AG10803 (cell line): Measurements from ENCODE around the gene TCERG1L.

ENCODE experiments used
- DNase-seq: peaks from one replicate; pipeline ENCODE4 v3.0.0; 2010; ENCODE audit warnings: low read depth
- H3K4me3 ChIP-seq: 2 replicates; pipeline ENCODE4 v1.5.1; 2011; ENCODE audit warnings: mild to moderate bottlenecking, low read length, control low read depth
- TF ChIP-seq, protein P1 (sequence below): conservative IDR thresholded peaks from 2 replicates; pipeline ENCODE4 v1.5.1; 2011; ENCODE audit warnings: mild to moderate bottlenecking, low read length, control low read depth, inconsistent platforms

The TCERG1L gene

DNA sequence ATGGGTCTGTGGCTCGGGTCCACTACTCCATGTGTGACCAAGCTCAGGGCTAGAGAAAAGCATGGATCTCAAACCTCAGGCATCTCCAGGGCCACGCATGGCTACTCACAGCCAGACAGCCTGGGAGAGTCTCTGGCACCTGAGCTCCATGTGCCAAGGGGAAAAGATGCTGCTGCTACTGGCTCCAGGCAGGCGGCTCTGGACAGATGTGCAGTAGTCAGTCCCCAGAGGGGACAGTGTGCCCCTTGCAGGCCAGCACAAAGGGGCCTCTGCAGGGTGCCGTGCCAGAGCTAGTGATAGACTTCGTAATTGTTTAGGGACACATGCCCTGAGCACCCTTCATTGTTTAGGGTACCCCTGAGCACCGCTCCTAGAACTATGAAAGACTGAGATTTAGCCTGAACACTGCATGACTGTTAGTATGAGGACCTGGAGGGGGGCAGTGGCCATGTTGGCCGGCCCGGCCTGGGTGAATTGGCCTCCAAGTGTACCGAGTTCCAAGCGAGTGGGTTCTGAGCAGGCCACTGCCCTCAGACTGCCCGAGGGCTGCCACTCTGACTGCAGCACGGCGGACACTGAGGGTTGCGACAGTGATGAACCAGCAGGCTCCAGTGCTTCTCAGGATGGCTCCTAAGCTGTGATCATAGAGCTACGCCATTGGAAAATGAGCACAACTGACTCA is 80.7 kb downstream of the TCERG1L start:
- DNase-seq = no peak
- no peak overlapping the region for H3K4me3 ChIP-seq
- TF ChIP-seq, protein P1, sequence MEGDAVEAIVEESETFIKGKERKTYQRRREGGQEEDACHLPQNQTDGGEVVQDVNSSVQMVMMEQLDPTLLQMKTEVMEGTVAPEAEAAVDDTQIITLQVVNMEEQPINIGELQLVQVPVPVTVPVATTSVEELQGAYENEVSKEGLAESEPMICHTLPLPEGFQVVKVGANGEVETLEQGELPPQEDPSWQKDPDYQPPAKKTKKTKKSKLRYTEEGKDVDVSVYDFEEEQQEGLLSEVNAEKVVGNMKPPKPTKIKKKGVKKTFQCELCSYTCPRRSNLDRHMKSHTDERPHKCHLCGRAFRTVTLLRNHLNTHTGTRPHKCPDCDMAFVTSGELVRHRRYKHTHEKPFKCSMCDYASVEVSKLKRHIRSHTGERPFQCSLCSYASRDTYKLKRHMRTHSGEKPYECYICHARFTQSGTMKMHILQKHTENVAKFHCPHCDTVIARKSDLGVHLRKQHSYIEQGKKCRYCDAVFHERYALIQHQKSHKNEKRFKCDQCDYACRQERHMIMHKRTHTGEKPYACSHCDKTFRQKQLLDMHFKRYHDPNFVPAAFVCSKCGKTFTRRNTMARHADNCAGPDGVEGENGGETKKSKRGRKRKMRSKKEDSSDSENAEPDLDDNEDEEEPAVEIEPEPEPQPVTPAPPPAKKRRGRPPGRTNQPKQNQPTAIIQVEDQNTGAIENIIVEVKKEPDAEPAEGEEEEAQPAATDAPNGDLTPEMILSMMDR = no peak

DNA sequence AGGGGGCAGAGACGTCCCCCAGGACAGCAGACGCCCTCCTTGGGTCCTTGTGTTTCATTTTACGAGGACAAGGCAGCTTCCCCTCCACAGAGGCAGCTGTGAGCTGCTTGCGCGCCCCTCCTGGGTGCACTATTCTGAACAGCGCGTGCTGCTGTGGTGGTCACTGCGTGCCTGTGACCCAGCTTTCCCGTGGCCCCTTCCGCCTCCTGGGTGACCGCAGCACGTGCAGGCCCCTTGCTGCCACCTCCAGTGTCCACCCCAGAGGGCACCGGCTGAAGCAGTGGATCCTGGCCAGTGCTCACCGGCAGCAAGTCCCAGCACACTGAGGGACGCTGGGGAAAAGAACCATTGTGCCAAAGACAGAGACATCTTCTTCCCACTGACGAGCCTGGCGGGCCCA is 81.4 kb downstream of the TCERG1L start:
- H3K4me3 ChIP-seq = no peak overlapping the region
- TF ChIP-seq, protein P1 = no peak
- no peak for DNase-seq

DNA sequence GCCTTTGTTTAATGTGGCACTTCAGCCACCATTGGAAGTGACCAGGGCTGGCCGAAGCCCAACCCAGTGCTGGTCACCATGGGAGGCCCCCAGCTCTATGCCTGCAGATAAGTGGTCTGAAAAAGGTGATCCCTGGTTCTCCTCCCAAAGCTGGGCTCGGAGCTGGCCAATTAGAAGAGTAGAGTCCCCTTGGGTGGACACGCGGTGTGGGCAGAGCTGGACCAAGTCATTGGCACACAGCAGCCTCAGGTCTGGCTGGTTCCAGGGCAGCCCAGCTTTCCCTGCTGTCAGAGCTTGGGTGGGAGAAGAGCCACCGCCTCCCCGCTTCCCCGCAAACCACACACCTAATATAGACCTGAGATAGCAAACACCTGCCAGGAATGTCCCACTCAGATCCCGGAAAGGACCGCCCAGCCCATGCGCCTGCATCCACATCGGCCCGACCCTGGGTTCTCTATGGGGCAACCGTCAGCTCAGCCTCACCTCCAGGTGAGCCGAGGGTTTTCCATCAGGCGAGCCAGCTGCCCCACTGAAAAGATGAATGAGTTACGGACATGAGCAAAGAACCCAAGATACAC is 84.3 kb downstream of the TCERG1L start:
- TF ChIP-seq, protein P1 = no peak
- no peak overlapping the region for H3K4me3 ChIP-seq
- DNase-seq = no peak

DNA sequence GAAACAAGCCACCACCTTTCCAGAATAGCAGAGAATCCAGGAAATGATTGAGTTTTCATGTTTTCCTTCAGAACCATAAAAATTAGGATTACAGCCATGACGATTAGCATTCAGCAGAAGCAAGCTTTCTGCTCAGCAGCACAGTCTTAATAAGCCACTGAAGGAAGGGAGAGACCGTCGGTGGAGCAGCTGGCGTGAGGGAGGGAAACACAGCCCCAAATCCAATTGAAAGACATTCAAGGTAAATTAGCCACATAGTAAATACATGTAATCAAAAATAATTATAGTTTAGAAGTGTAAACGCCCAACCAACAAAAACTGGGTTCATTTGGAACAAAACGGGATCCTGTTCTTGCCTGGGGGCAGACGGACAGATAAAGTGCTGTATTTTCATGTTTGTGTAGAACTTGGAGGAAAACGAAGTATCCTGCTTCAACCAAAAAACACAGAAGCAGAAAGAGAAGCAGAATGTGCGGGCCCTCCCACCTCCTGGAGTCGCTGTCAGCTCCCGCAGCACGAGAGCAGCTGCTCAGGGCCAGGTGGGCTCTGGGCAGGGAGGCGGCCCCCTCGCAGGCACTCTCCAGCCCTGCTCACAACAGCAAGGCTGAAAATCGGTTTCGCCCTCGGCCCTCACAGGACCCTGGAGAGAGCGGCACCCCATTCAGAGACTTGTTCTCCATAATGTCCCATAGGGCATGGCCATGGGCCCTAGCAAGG is 84.9 kb downstream of the TCERG1L start:
- H3K4me3 ChIP-seq = no peak overlapping the region
- no peak for DNase-seq
- TF ChIP-seq, protein P1 = no peak

DNA sequence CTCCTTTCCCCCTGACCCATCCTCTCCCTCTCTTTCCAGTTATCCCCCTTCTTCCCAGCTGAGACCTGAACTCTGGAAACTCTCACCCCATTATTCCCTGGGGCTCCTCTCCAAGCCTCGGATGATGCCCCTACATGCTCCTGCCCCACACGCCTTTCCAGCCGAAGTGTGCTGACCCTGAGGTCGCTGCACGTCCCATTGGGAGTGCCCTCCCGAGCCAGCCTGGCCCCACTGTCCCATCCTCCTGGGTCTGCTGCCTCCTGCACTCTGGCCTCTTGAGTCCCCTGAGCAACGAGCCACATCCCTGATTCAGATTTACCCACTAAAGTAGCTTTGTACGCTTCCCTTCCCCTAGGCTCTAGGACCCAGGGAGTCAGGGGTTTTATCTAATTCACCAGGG is 87.4 kb downstream of the TCERG1L start:
- H3K4me3 ChIP-seq = no peak overlapping the region
- DNase-seq = no peak
- TF ChIP-seq, protein P1 = no peak

DNA sequence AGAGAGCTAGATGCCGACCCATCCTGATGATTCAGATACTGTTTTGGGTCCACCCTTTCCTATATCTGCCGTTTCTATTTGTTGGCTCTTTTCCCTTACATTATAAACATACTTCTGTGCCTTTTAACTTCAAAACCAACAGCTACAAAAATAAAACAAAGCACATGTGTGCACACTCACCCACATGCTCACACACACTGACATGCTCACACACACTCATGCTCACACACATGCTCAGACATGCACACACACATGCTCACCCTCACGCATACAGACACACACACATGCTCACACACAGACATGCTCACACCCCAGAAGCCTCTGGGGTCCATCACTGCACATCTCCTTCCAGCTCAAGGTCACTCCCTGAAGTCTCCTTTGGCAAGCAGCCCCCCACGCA is 88.1 kb downstream of the TCERG1L start:
- no peak overlapping the region for H3K4me3 ChIP-seq
- no peak for DNase-seq
- TF ChIP-seq, protein P1 = no peak

DNA sequence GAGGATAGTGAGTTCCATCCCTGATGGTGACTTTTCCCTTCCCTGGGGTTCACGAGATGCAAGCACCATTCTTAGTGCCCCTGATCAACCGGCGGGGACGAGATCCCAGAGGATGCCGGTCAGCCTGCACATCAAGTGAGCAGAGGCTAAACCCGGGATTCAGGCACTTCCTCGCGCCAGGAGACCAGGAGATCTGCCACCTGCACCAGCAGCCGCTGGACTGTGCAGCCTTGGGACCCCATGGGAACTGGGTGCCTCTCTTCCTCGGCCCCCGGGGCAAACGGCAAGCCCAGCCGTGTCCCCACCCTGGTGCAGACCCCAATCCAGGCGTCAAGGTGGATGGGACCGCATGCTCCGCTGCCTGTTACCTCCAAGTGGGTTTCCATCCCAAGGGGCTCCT is 88.5 kb downstream of the TCERG1L start:
- TF ChIP-seq, protein P1 = no peak
- DNase-seq = no peak
- no peak overlapping the region for H3K4me3 ChIP-seq
